Coronary artery (tissue), 2 donors: Measurements from ENCODE around the gene CACNA2D3.

Experiments
- DNase-seq: peaks from one replicate; pipeline ENCODE4 v3.0.0-alpha.2; 2017; ENCODE audit warnings: low spot score
- H3K27ac ChIP-seq, 2 donors: fragments of 200-600 bp; sonication (generic); one replicate each; pipeline ENCODE4 v1.5.1; 2016 to 2019
- H3K4me3 ChIP-seq: fragments of 200-600 bp; sonication (generic); 2 replicates; pipeline ENCODE4 v1.5.1; 2016; ENCODE audit warnings: mild to moderate bottlenecking, moderate library complexity
- TF ChIP-seq, protein P1 (sequence below): fragments of 200-600 bp; sonication (generic); IDR thresholded peaks from one replicate; pipeline ENCODE4 v1.5.1; 2019; ENCODE audit warnings: antibody characterized with exemption

CACNA2D3 gene

DNA sequence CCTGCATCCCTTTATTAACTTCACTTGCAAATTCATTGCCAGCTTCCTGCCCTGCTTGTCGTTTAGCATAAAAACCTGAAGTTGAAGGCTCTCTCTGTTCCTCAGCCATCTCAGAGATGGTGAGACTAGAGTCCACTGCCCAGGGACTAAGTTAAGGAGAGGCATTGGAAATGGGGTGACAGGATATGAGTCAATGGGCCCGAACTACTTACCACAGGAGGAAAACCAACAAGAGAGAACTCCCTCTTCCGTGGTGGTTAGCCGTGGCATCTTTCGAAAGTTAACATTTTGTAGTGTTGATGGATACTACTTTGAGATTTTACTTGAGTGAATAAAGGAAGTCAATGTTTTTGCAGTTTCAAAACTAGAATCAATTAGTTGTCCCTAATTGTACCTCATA is 740.2 kb downstream of the CACNA2D3 start:
- no peak for DNase-seq
- Histone ChIP-seq H3K27ac (no peak overlapping the region), H3K4me3 (no peak overlapping the region)
- TF ChIP-seq, protein P1, sequence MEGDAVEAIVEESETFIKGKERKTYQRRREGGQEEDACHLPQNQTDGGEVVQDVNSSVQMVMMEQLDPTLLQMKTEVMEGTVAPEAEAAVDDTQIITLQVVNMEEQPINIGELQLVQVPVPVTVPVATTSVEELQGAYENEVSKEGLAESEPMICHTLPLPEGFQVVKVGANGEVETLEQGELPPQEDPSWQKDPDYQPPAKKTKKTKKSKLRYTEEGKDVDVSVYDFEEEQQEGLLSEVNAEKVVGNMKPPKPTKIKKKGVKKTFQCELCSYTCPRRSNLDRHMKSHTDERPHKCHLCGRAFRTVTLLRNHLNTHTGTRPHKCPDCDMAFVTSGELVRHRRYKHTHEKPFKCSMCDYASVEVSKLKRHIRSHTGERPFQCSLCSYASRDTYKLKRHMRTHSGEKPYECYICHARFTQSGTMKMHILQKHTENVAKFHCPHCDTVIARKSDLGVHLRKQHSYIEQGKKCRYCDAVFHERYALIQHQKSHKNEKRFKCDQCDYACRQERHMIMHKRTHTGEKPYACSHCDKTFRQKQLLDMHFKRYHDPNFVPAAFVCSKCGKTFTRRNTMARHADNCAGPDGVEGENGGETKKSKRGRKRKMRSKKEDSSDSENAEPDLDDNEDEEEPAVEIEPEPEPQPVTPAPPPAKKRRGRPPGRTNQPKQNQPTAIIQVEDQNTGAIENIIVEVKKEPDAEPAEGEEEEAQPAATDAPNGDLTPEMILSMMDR = no peak

GRCh38 chr3:54863366-54863765 is 741.0 kb downstream of the CACNA2D3 start:
- H3K4me3 ChIP-seq = no peak overlapping the region
- peak overlapping the region in 1 of 2 donors; percentile 21 for H3K27ac ChIP-seq
- TF ChIP-seq, protein P1 = no peak
- DNase-seq = no peak

- no peak for DNase-seq
- no peak overlapping the region for H3K4me3 ChIP-seq
- H3K27ac ChIP-seq = no peak overlapping the region
- TF ChIP-seq, protein P1 = no peak
Measured at GRCh38 chr3:54863786-54864185, 741.4 kb downstream of the CACNA2D3 start.

DNA sequence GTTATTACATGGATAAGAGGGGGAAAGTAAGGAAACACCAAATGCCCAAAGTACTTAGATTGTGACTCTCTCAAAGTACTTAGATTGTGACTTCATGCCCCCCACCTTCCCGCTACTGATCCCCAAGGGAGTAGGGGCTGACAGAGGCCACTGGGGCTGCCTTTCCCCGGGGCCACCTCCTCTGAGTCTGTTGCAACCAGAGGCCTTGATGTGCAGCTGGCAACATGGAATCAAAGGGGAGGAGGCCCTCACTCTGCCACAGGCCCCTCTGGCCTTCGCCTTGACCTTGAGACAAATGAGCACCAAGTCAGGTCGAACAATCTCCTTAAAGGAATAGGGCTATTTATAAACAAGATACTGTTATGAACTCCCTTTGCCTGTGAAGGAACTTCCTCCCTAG is 743.0 kb downstream of the CACNA2D3 start:
- Histone ChIP-seq H3K27ac (no peak overlapping the region), H3K4me3 (no peak overlapping the region)
- TF ChIP-seq, protein P1 = no peak
- no peak for DNase-seq

DNA sequence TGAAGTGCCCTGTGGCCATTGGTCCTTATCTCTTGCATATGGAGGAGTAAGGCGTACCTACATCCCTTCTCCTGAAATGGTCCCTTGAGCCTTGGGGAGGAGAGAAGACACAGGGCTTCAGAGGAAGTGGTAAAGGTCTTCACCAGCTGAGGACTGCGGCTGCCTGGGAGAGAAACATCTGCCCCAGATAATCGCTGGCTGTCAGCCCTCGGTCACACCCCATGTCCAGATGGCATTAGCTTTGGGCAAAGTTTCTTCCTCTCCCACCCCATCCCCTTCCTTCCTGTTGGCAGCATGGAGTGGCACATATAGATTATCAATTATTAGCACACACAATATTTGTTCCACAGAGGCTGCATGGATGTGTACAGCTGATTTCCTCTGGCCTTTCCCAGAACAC is 743.9 kb downstream of the CACNA2D3 start:
- no peak overlapping the region for H3K4me3 ChIP-seq
- no peak overlapping the region for H3K27ac ChIP-seq
- DNase-seq = no peak
- TF ChIP-seq, protein P1 = no peak

- no peak for DNase-seq
Measured at GRCh38 chr3:54870423-54870822, 748.1 kb downstream of the CACNA2D3 start.

GRCh38 chr3:54871867-54872266 is 749.5 kb downstream of the CACNA2D3 start:
- Histone ChIP-seq H3K27ac (no peak overlapping the region), H3K4me3 (no peak overlapping the region)
- DNase-seq = no peak
- TF ChIP-seq, protein P1 = no peak

More at GRCh38 chr3:54870423-54870822, 748.1 kb downstream of the CACNA2D3 start:
- H3K27ac ChIP-seq = no peak overlapping the region
- H3K4me3 ChIP-seq = no peak overlapping the region
- TF ChIP-seq, protein P1 = no peak
